ENCODE results near the gene CAPN10. TPM values are rescaled to one million over a fixed set of nuclear protein-coding genes. Genes with fewer than 3 reads are reported as not detected.

CAPN10 gene
- total RNA-seq, 1 donor from 2014 or later, result 28.9 TPM

GRCh38 chr2:240620859-240621258, 34.3 kb downstream of the CAPN10 start:
- no peak for DNase-seq (ENCODE audit: low read depth, low spot score)

DNA sequence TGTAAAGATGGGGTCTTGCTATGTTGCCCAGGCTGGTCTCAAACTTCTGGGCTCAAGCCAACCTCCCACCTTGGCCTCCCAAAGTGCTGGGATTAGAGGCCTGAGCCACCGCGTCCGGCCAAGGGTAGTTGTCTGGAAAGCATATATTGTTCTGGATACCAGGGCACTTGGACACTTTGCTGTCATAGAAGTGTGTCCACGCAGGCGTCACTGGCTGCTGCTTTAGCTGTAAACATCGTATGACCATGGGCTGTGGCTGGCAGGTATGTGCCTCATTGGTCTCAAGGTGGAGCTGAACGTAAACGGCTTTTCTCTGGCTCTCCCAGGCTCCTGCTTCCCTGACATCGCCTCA, 35.5 kb downstream of the CAPN10 start:
- DNase-seq (ENCODE audit: low read depth, low spot score), result no peak

DNA sequence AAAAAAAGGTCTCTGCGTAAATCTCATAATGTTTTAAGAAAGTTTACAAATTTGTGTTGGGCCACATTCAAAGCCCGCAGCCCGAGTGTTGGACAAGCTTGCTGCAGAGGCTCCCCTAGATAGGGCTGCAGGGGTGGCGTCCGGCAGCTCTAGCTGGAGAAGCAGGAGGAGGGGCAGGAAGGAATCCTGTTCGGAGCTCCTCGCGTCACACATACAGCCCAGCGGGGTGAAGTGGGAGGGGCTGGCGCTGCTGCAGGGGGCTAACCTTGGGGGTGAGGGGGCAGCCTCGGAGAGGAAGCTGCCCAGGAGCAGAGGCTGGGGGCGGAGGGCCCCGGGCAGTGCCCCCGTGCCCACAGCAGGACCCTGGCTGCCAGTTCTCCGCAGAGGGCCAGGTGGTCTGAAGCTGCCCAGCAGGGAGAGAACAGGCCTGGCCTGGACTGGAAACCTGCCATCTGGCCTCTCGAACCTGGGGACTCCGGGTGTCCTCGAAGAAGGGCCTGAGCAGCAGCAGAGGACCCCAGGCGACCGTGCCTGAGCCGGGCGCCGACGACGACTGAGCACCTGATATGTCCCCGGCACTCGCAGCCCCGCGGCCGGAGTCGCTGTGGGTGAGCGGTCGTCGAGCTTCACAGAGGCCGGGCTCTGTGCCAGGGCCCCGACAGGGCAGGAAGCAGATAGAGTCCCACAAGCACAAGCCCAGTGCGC, 36.1 kb downstream of the CAPN10 start:
- no peak for DNase-seq (ENCODE audit: low read depth, low spot score)

DNA sequence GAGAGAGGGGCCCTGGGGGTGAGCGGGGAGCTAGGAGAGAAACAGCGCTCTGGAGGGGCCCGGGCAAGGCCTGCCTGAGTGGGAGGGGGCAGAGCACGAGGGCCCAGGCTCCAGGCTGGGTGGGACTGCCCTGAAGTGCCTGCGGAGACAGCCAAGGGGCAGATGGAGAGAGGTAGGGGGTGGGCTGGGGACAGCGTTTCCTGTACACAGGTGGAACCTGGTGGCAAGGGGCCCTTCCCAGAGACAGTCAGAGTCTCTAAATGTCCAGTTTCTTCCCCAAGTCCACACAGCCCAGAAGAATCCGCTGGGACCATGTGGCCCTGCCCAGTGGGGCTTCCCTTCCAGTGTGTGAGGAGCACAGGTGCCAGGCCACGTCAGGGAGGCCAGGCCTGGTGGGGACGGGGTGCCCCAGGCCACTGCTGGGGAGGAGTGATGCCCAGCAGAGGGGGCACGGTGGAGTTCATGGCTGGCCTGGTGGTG, 37.0 kb downstream of the CAPN10 start:
- no peak for DNase-seq (ENCODE audit: low read depth, low spot score)

DNA sequence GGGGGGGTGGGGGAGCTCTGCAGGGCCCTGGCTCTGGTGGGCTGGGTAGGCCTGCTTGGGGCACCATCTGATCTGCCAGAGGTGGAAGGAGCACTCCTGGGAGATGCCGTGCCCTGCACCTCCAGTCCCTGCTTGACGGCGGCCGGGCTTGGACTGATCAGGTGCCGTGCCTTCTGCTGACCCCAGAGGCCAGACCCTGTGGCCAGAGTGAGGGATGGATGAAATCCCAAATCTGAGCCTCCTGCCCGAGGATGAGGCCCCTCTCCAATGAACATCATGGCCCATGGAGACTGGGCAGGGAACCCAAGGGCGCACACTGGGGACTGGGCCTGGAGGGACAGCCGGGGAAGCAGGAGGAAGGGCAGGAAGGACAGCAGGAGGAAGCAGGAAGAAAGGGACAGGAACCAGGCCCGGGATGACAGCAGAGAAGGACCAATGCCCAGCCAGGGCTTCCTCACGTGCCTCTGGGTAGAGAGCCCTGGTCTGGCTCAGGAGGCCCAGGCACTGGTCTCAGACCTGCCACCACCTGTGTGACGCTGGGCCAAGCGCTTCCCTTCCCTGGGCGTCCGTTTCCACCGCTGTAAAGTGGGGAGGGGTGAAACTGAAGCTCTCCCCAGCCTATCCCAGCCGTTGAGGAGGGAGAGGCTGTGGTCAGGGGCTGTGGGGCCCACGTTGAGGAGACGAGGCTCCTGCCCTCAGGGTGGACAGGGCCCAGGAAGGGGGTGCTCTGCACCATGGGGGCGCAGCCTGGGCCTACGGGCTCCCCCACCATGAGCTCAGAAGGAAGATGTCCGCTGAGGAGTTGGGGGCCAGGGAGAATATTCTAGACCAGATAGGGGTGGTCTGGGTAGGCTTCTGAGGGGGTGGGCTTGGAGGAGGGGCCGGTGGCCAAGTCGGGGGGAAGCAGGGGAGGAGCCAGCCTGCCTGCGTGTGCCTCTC, 37.7 kb downstream of the CAPN10 start:
- no peak for DNase-seq (ENCODE audit: low read depth, low spot score)

GRCh38 chr2:240624950-240625621, 38.6 kb downstream of the CAPN10 start, which contains the start of gene GPR35:
TSS of gene GPR35 (plus strand) at chr2:240625480. CDS start at chr2:240629953, 4,473 bp downstream.
- no peak for DNase-seq (ENCODE audit: low read depth, low spot score)

- DNase-seq (ENCODE audit: low read depth, low spot score), result no peak
Measured at GRCh38 chr2:240626531-240627300, 40.2 kb downstream of the CAPN10 start.

DNA sequence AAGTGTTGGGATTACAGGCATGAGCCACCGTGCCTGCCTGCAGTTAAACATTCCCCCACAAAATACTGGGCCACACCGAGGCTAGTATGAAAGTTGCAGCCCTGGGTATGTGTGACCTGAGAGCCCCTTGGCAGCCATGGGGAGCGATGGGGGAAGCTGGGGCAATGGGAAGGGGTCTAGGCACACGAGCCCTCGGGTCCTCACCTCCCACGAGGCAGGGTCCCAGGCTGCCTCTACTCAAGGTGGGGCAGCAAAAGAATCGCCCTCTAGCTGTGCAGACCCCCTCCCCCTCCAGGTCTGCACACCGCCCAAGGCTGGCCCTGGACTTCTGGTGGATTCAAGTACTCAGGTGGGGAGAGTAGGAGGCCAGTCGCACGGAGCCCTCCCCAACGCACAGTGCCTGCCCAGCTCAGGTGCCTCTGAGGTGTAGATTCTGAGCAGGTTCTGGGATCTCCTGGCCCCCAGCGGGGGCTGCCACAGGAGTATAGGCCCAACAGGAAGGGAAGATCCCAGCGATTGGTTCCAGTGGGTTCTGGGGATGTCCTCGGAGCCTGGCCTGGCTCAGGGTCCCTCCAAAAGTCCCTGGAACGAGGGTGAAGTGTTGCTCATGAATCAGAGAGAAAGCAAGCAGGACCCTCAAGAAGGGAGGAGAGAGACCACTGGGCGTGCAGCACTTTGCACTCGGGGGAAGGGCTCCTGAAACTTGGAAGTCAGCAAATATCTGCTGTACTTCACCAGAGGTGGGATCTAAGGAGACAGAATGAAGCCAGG, 41.4 kb downstream of the CAPN10 start:
- no peak for DNase-seq (ENCODE audit: low read depth, low spot score)

GRCh38 chr2:240628507-240628807, 41.9 kb downstream of the CAPN10 start:
- no peak for DNase-seq (ENCODE audit: low read depth, low spot score)

DNA sequence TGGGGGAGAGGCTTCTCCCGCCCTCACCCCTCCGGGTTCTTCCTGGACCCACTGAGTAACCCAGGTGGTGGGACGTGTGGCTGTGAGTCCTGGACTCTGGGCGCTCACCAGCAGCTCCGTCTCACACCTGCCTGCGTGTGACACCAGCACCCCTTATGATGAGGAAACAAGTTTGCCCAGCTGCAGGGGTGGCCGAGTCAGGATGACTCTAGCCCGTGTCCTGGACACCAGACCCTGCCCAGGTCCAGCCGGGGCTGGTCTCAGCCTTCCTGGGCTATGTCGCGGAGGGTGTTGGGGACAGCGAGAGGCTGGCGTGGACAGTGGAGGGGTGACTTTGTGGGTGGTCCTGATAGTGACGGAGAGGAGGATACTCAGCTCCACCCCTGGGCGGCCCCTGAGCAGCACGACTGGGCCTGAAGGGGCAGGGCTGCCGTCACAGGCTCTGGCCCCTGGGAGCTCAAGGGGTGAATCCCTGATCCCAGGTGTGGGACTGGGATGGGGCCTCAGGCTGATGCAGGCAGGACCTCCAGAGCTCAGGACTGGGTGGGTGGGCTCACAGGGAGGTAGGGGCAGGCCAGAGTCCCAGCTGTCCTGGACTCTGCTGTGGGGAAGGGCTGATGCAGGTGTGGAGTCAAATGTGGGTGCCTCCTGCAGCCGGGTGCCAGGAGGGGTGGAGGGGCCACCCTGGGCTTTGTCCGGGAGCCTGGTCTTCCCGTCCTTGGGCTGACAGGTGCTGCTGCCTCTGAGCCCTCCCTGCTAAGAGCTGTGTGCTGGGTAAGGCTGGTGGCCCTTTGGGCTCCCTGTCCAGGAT, 42.5 kb downstream of the CAPN10 start:
- DNase-seq (ENCODE audit: low read depth, low spot score), result no peak

- no peak for DNase-seq (ENCODE audit: low read depth, low spot score)
Measured at GRCh38 chr2:240629619-240629967, 43.1 kb downstream of the CAPN10 start.

- DNase-seq (ENCODE audit: low read depth, low spot score), result no peak
Measured at GRCh38 chr2:240629968-240630770, 43.6 kb downstream of the CAPN10 start.

GRCh38 chr2:240630771-240631547, 44.4 kb downstream of the CAPN10 start:
- DNase-seq (ENCODE audit: low read depth, low spot score), result no peak

- no peak for DNase-seq (ENCODE audit: low read depth, low spot score)
Measured at GRCh38 chr2:240631548-240632305, 45.2 kb downstream of the CAPN10 start.

GRCh38 chr2:240632306-240632721, 45.8 kb downstream of the CAPN10 start:
- DNase-seq (ENCODE audit: low read depth, low spot score), result no peak

DNA sequence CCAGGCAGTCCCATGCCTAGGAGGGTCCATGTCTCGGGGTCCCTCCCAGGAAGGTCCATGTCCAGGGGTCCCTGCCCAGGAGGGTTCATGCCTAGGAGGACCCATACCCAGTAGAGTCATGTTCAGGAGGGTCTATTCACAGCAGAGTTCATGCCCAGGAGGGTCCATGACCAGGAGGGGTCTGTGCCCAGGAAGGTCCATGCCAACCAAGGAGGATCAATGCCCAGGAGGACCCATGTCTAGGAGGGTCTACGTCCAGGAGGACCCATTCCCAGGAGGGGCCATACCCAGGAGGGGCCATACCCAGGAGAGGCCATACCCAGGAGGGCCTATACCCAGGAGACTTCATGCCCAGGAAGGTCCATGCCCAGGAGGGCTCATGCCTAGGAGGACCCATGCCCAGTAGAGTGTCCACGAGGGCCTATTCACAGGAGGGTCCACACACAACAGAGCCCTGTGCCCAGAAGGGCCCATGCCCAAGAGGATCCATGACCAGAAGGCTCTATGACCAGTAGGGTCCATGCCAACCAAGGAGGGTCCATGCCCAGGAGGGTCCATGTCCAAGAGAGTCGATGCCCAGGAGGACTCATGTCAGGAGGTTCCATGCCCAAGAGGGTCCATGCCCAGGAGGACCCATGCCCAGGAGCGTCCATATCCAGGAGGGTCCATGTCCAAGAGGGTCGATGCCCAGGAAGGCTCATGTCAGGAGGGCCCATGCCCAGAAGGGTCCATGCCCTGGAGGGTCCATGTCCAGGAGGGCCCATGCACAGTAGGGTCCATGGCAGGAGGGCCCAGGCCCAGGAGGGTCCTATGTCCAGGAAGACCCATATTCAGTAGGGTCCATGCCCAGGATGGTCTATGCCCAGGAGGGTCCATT, 48.8 kb downstream of the CAPN10 start:
- DNase-seq (ENCODE audit: low read depth, low spot score), result no peak

Measured in pulmonary artery endothelial cell (primary cell).